Measurements from ENCODE around the gene C1QTNF8.

- TF ChIP-seq, protein P1, sequence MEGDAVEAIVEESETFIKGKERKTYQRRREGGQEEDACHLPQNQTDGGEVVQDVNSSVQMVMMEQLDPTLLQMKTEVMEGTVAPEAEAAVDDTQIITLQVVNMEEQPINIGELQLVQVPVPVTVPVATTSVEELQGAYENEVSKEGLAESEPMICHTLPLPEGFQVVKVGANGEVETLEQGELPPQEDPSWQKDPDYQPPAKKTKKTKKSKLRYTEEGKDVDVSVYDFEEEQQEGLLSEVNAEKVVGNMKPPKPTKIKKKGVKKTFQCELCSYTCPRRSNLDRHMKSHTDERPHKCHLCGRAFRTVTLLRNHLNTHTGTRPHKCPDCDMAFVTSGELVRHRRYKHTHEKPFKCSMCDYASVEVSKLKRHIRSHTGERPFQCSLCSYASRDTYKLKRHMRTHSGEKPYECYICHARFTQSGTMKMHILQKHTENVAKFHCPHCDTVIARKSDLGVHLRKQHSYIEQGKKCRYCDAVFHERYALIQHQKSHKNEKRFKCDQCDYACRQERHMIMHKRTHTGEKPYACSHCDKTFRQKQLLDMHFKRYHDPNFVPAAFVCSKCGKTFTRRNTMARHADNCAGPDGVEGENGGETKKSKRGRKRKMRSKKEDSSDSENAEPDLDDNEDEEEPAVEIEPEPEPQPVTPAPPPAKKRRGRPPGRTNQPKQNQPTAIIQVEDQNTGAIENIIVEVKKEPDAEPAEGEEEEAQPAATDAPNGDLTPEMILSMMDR (IDR thresholded peaks at IDR 0.05; ENCODE audit: low read depth, low read length, missing input control): no peak
- TF ChIP-seq JUND (IDR thresholded peaks at IDR 0.05): no peak
- no peak for TF ChIP-seq YY1 (IDR thresholded peaks at IDR 0.05)
- no peak for TF ChIP-seq REST (IDR thresholded peaks at IDR 0.05)
These were observed 57.1 kb downstream of the C1QTNF8 start for GRCh38 chr16:1038932-1039331.

Data from liver (tissue), 3 donors.